Measurements from ENCODE around the gene NXT2.

The NXT2 gene

DNA sequence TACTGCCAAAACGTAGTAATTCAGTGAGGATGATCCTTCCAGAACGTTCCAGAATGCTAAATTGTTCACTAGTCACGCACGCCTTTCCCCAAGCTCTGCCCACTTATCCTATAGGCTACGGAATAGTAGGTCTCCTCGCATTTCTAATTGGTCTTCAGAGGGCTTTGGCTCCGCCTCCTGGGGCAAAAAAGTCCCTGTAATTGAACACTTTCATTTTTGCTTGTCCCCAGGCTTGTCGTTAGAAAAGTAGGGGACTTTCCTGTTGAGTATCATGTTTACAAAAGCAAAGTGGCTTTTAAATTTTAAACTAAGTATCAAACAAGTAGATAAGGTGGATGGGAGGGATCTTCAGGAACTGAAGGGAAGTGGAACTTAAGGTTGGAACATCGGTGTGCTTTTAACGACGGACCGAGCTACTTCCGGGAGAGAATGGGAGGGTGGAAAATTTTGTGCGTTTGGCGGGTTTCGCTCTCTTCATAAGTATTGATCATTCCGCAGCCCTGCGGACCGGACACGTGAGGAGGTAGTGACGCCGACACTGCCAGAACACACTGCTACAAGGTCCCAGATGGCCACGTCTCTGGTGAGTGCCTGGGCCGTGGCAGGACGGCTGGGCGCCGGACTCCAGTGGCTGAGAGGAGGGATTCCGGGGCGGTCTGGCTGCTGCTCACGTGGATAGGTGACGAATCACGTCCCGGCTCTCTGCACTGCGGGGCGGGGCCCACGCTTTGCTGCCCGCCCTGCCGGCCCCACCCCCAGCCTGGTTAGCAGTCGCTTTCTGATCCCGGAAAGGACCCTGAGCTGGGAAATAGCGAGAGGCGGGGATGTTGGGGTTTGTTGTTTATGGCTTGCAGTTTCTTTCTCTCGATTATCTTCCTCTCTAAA, at the start of gene NXT2:
TSS of gene NXT2 (plus strand) at position 406 of the 885 bp plus-strand sequence. CDS start at position 569, 163 bp downstream.
- in situ Hi-C loops (cut with HindIII; ENCODE audit: low sequenced_read_pairs), result no loop called here
- TF ChIP-seq CTCF (IDR thresholded peaks at IDR 0.05; ENCODE audit: low read depth, low read length, missing control alignments), result no peak
- peak within 1 kb of the TSS; percentile 60 for H3K4me3 ChIP-seq (ENCODE audit: low read depth, low read length)
- peak; percentile 85 for DNase-seq (ENCODE audit: low read depth)

DNA sequence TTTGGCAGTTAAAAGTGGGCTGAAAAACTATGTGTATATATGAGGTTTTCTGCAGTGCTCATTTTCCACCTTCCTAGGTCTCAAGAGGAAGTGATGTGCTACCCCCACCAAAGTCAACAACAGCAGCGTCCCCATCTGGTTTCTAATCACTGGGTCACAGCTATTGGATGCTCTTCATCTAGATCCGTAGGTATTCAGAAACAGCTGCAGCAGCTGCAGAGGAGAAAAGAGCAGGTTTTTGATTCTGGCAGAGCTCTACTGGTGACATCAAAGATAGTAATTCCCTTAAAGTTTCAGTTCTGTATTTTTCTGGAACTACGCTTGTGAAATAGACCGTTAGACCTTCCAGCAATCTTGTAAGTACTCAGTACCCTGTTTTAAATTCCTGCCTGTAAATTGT, 49.0 kb upstream of the NXT2 start:
- DNase-seq (ENCODE audit: low read depth), result no peak
- in situ Hi-C loops (cut with HindIII; ENCODE audit: low sequenced_read_pairs), result no loop called here
- no peak for TF ChIP-seq CTCF (IDR thresholded peaks at IDR 0.05; ENCODE audit: low read depth, low read length, missing control alignments)
- no peak overlapping the region for H3K4me3 ChIP-seq (ENCODE audit: low read depth, low read length)

GRCh38 chrX:109489174-109489573, 47.5 kb upstream of the NXT2 start:
- in situ Hi-C loops (cut with HindIII; ENCODE audit: low sequenced_read_pairs), result no loop called here
- H3K4me3 ChIP-seq (ENCODE audit: low read depth, low read length), result no peak overlapping the region
- no peak for DNase-seq (ENCODE audit: low read depth)
- no peak for TF ChIP-seq CTCF (IDR thresholded peaks at IDR 0.05; ENCODE audit: low read depth, low read length, missing control alignments)

GRCh38 chrX:109498434-109498833, 38.2 kb upstream of the NXT2 start:
- in situ Hi-C loops (cut with HindIII; ENCODE audit: low sequenced_read_pairs), result no loop called here
- TF ChIP-seq CTCF (IDR thresholded peaks at IDR 0.05; ENCODE audit: low read depth, low read length, missing control alignments), result no peak
- H3K4me3 ChIP-seq (ENCODE audit: low read depth, low read length), result no peak overlapping the region
- DNase-seq (ENCODE audit: low read depth), result no peak

GRCh38 chrX:109501176-109501575, 35.5 kb upstream of the NXT2 start:
- TF ChIP-seq CTCF (IDR thresholded peaks at IDR 0.05; ENCODE audit: low read depth, low read length, missing control alignments), result no peak
- in situ Hi-C loops (cut with HindIII; ENCODE audit: low sequenced_read_pairs), result no loop called here
- H3K4me3 ChIP-seq (ENCODE audit: low read depth, low read length), result no peak overlapping the region
- no peak for DNase-seq (ENCODE audit: low read depth)

- in situ Hi-C loops (cut with HindIII; ENCODE audit: low sequenced_read_pairs), result no loop called here
- no peak for DNase-seq (ENCODE audit: low read depth)
- H3K4me3 ChIP-seq (ENCODE audit: low read depth, low read length), result no peak overlapping the region
- TF ChIP-seq CTCF (IDR thresholded peaks at IDR 0.05; ENCODE audit: low read depth, low read length, missing control alignments), result no peak
These were observed 27.7 kb upstream of the NXT2 start for GRCh38 chrX:109508915-109509314.
